ENCODE data around the gene ISG20.

Gene ISG20

DNA sequence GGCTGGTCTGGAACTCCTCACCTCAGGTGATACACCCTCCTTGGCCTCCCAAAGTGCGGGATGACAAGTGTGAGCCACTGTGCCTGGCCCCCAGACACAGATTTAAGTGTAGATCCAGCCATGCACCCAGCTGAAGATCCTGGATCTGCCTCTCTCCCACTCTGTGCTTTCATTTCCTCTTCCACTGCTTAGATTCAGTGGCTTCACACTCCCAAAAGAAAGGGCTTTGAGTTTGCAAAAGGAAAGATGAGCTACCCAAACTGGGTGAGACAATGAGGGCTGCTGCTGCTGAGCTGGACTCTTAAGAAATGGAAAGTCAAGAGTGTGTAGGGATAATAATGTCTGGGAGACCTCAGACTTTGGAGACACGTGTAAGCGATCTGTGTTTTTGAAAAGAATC lies 45.5 kb downstream of the ISG20 start:
- DNase-seq (ENCODE audit: low read depth in 2 of 2): no peak

DNA sequence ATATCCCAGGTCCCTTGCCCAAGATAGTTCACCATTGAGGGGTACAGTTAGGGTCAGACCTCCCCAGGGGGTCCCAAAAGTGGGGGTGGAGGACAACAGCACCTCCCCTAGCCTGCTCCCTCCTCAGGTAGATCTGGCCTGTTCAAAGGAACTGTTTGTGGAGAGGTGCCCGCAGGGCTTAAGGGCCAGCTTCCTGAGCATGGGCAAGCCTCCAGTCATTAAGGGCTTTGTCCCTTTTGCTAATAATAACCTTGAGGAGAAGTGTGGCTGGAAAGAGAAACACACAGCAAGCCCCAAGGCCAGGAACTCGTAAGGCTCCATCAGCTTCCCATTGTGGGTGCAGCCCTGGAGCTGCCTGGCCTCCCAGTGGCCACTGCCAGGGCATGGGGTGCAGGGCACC lies 47.4 kb downstream of the ISG20 start:
- no peak for DNase-seq (ENCODE audit: low read depth in 2 of 2)

DNA sequence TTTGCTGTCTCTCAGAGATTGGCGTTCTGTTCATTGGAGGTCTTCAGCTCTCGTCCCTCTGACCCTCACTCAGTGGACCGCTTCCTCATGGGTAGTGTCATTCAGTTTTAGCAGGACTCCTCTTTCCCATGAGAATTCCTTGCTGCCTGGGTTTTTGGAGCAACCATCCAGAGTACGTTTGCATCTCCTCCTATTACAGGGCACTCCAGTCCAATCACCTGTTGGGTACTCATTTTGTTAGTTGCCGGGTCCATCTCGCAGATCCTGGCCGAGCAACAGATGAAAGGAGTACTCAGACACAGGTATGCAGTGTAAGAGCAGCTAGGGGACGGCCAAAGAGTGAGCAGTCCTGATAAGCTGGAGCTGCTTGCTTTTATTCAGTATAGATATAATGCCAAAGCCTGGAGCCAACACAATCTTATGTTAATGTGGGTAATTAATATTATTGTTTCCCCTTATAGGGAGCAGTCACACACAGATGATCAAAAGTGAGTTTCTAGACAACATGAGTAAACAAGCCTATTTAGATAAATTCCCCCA lies 49.6 kb downstream of the ISG20 start:
- no peak for DNase-seq (ENCODE audit: low read depth in 2 of 2)

DNA sequence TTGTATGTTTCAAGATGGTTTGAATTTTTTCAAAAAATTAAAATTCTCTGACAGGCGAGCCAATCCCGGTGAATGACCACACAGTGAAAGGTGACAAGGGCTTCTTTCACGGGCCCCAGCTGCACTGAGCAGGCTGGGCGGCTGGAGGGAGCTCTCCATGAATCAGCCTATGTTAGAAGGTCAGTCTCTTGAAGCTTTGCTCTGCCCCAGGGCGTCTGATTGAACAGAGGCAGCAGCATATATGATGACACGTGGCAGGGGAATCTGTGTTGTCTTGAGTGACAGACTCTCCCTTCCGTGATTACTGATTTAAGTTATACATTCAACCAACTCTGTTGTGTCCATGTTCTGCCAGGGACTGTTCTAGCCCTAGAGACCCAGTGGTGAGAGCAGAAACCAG lies 51.5 kb downstream of the ISG20 start:
- no peak for DNase-seq (ENCODE audit: low read depth in 2 of 2)

DNA sequence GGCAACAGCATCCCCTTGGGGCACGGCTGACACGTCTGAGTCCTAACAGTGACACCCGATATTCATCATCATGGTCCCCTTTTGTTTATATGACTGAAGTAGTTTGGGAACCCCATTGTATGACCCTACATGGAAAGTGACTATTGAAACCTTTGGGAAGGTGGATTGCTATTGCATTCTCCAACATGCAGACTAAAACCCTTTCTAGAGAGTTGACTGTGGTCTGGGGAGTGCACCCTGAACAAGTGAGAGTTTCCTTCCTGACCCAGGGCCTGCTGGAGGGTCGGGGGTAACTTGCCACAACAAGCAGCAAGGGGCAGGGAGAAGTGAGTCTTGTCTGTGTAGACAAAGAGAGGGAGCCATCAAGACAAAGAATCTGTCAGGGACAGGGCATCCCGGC lies 54.4 kb downstream of the ISG20 start:
- no peak for DNase-seq (ENCODE audit: low read depth in 2 of 2)

DNA sequence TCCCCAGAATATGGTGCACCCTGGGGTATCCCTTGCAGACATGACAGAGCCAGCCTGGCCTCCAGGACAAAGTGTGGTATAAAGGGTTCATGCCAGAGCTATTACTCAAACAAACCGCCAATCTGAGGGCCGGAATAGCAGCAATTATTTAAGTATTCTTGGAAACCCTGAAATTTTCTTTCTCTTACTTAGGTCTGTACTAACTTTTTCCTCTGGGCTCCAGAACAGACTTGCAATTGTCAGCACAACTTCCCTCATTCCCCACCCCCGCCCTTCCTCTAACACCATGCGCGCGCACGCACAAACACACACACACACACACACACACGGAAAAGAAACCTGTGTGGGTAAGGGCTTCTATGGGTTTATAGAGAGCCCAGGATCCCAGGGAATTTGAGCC lies 56.3 kb downstream of the ISG20 start:
- DNase-seq (ENCODE audit: low read depth in 2 of 2): no peak

DNA sequence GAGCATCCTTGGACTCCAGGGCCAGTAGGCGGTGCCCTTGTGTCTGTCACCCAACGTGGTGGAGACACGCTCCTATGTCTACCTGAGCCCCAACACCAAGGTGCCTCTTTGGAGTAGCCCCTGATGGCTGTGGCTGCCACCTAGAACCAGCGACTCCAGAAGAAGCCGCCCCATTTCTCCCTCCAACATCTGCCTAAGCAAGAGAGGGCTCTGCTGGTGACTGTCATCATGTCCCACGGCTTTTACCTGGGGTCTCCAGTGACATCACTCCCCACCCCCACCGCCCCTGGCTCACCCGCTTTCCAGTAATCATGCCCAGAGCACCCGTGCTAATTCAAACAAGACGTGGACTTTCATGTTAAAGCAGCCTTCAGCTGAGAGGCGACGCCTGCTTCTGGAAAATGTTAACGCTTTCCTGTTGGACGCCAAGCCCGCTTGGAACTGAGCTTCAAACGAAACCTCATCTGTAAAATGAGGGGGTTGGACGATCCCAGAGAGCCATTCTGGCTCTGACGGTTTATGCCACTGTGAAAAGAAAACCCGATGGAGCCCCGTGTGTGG lies 57.0 kb downstream of the ISG20 start:
- no peak for DNase-seq (ENCODE audit: low read depth in 2 of 2)

DNA sequence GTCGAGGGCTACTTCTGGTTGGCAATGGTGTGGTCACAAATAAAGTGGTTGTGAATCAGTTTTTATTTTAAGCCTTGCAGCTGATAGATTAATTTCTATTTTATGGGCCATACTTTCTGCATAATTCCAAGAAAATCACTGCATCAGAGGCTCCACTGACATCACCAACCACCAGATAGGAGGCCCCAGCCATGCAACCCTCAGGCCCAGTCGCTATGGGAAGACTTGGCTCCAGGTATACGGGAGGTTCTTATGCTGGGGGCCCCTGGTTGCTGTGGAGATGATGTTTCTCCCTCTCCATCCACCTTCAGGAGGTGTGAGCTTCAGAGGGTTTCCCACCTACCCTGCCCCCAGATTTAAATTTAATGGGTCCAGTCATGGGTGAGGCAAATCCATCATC lies 57.4 kb downstream of the ISG20 start:
- DNase-seq (ENCODE audit: low read depth in 2 of 2): no peak

DNA sequence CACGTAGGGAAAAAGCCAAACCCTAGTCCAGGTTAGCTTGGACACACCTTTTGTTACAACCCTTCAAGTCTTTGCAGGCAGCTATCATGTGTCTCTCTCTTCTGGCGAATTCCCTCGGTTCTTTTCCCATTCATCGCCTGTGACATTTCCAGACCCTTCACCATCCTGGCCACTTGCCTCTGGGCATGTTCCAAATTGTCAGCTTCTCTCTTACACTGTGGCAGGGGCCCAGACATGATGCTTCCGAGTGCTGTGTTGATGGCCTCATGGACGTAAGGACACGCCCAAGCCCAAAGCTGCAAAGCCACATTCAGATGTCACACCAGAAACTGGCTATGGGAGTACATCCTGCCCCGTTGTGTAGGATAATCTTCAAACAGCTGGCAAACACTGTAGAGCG lies 58.5 kb downstream of the ISG20 start:
- DNase-seq (ENCODE audit: low read depth in 2 of 2): no peak

DNA sequence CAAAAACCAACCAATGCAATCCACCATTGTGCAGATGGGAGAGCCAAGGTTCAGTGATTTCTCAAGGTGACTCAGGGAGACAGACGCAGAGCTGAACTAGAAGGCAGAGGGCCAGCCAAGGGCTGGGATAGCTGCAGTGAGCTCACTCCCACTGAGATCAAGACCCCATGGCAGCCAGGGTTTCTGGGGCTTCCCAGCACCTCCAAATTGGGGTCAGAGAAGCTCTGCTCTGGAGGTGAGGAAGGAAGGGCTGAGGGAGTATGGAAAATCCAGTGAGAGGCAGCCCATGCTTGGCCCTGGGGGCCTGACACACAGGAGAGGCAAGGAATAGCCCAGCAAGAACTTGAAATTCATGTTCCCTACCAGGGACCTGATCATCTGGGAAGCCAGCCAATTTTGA lies 61.0 kb downstream of the ISG20 start:
- DNase-seq (ENCODE audit: low read depth in 2 of 2): no peak

DNA sequence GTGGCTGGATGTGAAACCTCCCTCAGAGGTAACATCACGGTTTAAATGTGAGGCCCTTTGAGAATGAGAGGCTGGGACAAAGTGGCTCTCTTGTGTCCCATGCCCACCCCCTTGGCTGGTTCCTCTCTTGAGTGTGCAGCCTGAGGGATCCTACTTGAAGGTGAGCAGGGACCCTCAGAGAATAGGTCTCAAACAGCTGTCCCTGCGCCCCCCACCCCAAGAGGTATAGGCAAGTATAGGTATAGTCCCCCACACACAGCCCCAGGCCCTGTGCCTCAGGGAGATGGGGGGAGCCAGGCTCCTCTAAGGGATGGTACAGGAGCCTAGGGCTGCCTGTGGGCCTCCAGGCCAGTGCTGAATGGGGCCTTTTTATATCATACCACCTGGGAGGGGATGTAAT lies 61.9 kb downstream of the ISG20 start:
- no peak for DNase-seq (ENCODE audit: low read depth in 2 of 2)

DNA sequence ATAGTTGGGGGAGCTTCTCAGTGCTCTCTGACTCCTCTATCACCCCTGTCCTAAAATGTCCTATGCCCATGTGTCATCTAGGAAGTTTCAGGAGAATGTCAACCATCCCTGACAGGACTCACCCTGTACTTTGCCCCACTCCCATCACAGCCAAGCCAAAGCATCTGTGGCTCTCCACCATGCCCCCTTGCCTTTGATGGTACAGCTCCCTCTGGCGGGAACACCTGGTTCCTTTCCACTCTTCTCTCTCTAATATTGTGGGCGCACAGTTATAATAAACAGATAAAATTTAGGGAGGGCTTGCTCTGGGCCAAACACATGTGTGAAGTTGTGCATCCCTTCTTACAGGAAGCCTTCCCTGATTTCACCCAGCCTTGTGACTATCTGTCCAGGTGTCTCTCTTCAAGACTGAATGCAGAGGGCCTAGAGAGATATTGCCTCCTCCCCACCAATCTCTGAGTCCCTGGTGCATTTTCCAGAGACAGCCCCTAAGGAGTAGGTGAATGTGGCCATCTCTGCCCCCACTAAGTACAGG lies 62.8 kb downstream of the ISG20 start:
- DNase-seq (ENCODE audit: low read depth in 2 of 2): no peak

DNA sequence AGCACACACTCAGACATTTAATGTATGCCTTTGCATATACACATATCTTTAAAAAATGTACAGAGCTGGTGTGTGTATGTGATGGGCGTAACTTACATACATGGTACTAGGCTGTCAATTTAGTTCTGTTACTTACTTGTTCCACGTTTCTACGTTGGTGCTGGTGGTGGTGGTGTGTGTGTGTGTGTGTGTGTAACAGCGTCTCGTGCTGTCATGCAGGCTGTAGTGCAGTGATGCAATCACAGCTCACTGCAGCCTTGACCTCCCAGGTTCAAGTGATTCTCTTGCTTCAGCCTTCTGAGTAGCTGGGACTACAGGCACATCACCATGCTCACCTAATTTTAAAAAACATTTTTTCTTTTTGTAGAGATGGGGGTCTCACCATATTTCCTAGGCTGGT lies 64.2 kb downstream of the ISG20 start:
- DNase-seq (ENCODE audit: low read depth in 2 of 2): no peak

DNA sequence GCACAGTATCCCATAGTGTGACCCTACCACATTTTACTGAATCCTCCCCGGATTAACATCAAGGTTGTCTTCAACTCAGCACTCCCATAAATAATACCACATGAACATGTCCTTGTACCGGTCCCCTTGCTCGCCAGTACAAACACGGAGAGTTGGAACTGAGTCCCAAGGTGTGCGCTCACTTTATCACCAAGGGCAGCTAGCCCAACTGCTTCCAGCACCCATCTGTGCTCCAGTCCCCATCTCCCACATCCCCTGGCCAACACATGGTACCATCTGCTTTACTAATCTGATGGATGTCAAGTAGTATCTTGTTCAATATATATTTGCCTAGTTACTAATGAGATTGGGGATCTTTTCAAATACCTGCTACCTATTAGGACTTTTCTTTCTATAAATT lies 64.7 kb downstream of the ISG20 start:
- no peak for DNase-seq (ENCODE audit: low read depth in 2 of 2)

DNA sequence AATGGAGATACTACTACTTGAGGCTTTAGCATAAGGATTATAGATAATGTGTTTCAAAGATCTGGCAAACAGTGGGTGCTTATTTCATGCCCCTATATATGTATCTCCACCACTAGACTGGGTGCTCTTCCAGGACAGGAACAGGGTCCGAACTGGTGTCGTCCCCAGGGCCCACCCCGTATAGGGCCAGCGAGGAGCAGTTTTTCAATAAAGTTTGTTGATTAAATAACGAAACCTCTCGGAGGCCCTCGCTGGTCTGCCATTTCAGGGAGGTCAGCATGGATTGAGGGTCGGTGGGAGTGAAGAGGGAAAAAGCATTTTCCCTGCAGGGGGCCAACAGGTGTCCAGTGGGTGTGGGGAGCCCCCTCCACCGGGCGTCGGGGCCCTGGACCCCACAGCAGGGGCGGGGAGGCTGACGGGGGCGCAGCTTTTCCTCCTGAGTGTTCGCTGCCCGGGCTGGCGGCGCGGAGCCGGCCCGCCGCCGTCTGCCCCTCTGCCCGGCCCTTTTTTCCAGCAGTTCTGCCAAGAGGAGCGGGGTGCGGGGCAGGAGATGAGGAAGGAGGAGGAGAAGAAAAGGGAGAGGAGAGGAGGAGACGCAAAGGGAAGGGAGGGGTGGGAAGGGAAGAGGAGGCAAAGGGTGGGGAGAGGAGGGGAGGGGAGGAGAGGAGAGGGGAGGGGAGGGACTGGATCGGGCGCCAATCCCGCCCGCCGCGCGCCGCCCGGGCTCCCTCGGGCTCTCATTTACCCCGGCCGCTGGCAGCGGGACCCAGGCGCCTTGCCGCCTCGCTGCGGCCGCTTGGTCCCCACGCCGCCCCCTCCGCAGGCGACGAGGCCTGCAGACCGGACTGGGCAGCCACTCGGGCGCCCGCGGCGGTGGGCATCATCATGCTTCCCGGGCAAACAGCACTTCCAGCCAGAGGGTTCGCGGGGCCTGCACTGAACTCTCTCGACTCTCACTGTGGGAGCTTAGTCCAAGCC lies 66.3 kb downstream of the ISG20 start:
- DNase-seq (ENCODE audit: low read depth in 2 of 2): no peak

DNA sequence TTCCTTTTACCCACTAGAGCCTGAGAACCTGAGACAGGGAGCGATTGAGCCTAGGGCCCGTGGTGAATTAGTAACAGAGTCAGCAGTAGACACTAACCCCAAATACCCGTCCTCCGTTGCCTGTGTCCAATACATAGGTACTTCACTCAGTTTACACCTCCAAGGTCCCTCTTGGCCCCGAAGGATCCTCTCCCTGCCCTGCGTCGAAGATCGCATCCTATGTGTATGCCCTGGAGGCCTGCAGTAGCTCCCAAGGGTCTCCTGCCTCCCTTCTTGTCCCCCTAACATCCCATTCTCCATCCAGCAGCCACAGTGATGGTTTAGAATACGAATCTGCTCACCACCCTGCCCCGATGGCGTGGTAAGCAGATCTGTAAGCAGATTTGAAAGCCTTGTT lies 67.0 kb downstream of the ISG20 start:
- DNase-seq (ENCODE audit: low read depth in 2 of 2): no peak
